ENCODE measurements around the gene C8G.

DNA sequence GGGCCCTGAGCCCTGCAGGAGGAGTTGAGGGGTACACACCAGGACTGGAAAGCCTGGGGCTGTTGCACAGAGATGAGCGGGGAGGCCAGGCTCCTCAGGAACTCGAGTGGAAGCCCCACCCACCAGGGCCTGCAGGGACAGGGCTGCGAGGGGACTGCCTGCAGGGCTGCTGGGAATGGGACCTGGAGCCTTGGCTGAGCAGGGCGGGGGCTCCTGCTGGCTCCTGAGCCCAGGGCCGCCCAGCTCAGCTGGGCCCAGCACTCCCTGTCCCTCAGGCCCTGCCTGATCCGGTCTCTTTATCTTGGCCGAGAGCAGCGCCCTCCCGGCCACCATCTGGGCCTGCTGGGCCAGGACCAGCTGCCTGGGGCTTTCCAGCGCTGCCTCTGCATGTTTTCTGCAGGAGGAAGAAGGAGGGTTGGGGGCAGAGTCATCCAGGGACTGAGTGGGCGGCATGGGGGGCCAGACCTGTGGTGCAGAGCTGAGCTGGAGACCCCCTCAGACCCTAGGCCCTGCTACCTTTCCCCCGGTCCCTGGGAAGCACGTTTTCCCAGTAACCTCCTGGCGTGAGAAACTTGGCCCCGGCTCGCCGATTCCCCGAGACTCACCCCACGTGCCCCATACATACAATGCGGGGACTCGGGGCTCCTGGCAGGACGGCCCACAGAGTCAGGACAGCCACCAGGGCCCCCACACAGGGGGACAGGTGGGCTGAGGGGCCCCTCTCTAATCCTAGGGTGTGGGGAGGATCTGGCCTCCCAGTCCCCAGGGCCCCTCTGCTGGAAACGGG is 16.4 kb downstream of the C8G start:
- TF ChIP-seq, protein P1, sequence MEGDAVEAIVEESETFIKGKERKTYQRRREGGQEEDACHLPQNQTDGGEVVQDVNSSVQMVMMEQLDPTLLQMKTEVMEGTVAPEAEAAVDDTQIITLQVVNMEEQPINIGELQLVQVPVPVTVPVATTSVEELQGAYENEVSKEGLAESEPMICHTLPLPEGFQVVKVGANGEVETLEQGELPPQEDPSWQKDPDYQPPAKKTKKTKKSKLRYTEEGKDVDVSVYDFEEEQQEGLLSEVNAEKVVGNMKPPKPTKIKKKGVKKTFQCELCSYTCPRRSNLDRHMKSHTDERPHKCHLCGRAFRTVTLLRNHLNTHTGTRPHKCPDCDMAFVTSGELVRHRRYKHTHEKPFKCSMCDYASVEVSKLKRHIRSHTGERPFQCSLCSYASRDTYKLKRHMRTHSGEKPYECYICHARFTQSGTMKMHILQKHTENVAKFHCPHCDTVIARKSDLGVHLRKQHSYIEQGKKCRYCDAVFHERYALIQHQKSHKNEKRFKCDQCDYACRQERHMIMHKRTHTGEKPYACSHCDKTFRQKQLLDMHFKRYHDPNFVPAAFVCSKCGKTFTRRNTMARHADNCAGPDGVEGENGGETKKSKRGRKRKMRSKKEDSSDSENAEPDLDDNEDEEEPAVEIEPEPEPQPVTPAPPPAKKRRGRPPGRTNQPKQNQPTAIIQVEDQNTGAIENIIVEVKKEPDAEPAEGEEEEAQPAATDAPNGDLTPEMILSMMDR (IDR thresholded peaks at IDR 0.05), result no peak
- TF ChIP-seq POLR2A (IDR thresholded peaks at IDR 0.05), result no peak
